ENCODE measurements around the gene CALML3.

CALML3 gene

DNA sequence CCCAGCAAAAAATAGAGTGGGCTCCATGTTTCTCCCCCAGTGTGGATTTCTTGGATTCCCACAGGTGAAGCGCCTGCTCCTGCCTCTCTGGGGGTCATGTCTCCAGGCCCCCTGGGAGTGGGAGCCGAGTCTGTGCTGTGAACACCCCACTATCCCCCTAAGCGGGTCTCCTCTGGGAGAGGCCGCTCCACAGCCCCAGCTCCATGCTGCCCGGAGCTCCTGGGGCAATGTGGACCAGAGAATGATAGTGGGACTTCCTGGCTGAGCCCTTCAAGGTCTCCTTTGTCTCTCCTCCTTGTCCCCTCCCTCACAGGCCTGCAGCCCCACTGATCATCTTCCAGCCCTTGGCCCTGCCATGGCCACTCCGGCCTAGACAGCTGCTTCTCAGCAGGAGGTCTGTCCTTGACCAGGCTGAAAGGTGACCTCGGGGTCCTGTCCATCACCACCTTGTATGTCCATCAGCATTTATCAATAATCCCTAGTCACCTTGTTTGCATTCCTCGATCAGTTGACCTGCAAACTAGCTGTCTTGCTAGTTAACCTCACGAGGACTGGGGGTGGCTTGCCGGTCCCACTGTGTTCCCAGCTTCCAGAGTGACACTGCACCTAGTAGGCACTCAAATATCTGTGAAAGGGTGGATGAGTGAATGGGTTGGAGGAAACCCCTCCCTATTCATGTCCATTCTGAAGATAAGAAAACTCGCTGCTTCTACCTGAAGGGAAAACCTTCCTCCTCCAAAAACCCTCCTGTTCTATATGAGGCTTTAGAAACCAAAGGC is 776 bp upstream of the CALML3 start:
- in situ Hi-C loops (cut with MboI; ENCODE audit: low sequenced_read_pairs) = no loop called here

DNA sequence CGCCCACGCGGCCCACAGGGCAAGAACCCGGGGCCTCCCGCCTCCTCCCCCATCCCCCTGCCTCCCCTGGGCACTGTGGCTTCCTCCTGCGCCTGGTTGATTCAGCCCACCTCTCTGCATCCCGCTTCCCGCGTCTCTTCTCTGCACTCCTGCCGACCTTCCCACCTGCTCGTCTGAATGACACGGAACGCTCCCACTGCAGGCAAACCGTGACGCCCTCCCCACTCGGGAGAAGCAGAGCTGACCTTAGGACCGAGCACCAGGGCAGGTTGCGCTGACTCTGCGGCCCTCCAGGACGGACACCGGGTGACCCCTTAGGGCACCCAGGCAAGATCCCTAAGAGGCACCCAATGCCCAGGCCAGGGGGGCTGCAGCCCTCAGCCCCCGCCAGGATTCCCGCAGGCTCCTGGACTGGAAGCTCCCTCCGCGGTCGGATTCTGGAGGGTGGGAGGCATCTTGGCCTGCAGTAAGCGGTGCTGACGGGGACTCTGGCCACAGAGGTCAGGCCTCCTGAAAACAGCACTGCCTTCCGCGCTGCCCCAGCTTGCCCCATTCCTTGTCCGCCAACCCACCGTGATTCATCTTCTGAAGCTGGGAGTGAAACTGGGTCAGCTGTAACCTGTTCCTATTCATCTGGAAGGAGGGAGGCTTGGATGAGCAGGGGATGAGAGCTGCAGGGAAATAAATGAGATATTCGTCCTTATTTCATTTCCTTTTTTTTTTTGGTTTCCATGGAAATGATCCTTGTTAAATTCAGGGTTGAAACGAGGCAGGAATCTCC is 990 bp downstream of the CALML3 start:
- in situ Hi-C loops (cut with MboI; ENCODE audit: low sequenced_read_pairs) = no loop called here

DNA sequence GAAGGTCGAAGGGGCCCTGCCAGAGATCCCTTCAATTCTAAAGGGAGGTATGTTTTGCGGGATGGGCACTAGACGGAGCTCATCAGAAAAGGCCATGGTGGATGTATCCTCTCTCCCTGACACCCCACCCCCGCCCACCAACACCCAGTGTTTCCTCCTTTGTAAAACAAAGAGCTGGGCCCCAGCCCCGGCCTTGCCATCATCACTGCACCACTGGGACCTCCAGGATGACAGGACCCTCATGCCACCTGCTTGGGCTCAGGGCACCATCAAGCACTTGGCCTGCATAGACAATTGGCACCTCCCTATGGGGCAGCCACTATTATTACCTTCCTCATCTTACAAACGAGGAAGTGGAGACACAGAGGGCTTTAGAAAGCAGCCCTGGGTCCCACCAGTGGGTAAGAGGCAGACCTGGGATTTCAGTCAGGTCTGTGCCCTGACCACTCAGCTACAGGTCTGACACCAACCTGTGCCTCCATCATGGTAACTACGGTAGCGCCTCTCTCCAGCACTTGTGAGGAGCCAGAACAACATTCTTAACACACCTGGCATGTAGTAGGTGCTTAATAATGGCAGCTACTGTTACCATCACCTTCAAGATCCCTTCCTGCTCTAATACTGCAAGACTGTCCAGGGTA is 2.0 kb downstream of the CALML3 start:
- in situ Hi-C loops (cut with MboI; ENCODE audit: low sequenced_read_pairs) = no loop called here

DNA sequence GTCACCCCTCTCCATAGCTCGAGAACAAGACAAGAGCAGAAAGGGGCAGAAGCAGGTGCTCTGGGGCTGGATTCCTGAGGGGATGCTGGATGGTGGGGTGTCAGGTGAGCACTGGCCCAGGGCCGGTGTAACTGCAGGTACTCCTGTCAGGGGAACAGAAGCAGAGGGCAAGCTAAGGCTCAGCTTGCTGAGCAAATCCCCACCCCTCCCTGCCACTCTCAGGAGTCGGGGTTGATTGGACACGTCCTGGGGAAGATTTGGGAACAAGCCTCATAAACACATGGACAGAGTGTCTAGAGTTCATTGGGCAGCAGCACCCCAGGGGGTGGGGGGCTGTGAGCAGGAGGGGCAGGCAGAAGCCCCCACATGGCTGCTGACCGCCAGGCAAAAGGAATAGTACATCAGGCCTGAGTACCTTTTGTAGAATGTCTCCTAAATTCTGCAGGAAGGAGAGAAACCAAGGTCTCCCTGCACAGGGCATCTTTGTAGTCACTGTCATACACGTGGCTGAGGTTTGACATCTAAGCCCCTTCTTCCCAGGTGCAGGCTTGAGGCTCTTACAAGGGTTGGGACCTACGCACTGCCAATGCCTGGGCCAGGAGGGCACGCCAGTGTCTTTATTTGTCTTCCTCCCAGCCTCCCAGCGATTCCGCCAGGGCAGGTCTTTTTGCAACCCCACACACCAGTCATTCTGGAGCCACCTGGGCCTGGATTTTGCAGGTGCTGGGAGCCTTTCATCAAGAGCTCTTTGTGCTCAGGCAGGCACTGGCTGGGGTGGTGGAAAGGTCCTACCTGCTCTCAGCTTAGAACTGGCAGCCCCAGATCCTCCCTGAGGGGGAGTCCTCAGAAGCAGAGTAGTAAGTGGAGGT is 2.8 kb downstream of the CALML3 start:
- in situ Hi-C loops (cut with MboI; ENCODE audit: low sequenced_read_pairs) = no loop called here

DNA sequence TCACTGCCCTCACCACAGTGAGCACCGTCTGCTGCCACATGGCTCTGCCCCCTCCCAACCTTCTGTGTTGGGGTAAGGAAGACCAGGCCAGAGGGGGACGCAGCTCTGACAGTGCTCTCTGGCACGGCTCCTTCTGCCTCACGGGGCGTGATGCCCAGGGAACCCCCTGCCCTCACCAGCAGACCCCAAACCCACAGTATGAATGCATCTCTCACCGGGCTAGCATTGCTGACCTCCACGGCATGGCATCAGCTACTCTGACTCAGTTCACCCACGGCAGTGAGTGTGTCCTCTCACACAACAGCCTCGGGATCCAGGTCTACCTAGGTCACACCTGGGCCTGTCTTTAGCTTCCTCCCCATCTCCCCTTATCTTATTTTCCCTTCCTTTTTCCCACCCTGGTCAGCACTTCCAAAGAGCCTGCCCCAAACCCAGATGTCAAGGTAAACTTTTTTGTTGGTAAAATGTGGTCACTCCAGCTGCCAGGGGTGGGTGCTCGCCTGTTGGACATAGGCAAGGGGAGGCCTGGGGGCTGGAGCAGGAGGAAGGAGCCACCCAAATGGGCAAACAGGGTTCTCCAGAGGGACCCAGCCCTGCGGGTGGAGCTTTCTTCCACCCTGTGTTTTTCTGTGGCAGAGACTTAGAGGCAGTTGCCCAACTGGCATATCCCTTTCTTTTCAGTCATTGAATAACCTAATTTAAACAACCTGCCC is 4.4 kb downstream of the CALML3 start:
- in situ Hi-C loops (cut with MboI; ENCODE audit: low sequenced_read_pairs) = no loop called here

DNA sequence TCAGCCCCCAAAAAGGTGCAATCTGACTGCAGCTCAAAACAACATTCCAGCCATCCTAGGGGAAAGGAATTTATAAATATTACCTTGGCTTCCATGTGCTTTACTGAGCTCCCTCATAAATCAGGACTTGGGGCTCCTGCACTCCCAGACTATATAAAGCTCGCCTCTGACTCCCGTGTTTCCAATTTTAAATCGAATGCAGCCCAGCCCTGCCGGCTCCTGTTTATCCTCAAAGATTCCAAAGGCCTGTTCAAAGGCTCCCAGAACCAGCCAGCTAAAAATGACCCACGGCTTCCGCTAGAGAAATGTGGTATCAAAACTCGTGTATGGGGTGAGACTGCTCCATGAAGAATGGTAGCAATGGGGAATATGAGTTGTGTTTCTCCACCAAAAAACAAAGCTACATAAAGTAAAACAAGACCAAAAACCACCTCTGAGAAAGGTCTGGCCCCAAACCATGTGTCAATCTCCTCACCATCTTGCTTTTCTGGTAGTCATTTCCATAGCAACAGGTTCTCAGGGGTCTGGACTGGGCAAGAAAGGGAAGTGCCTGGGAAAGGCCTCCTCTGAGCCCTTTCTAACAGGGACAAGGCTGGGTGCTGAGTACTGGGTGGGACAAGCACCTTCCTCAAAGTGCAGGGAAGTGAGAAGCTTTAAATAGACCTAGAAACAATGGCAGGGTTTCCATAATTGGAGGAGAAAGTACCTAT is 5.1 kb downstream of the CALML3 start:
- in situ Hi-C loops (cut with MboI; ENCODE audit: low sequenced_read_pairs) = no loop called here

DNA sequence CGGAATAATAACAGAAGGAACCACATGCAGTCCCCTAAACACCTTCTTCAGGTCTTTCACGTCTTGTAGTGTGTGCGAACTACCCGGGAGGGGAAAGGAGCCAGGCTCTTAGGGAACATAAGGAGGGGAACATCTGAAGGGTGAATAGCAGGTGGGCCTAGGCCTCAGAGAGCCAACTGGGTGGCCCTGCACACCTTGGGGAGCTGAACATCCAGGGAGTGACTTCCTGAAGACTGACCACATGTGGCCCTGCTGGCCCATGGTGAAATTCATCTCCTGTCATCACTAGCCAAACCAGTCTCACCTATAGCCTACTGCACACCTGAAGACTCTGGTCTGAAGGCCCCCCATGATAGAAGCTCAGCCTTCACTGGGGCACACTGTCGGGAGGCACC is 5.6 kb downstream of the CALML3 start:
- in situ Hi-C loops (cut with MboI; ENCODE audit: low sequenced_read_pairs) = no loop called here

DNA sequence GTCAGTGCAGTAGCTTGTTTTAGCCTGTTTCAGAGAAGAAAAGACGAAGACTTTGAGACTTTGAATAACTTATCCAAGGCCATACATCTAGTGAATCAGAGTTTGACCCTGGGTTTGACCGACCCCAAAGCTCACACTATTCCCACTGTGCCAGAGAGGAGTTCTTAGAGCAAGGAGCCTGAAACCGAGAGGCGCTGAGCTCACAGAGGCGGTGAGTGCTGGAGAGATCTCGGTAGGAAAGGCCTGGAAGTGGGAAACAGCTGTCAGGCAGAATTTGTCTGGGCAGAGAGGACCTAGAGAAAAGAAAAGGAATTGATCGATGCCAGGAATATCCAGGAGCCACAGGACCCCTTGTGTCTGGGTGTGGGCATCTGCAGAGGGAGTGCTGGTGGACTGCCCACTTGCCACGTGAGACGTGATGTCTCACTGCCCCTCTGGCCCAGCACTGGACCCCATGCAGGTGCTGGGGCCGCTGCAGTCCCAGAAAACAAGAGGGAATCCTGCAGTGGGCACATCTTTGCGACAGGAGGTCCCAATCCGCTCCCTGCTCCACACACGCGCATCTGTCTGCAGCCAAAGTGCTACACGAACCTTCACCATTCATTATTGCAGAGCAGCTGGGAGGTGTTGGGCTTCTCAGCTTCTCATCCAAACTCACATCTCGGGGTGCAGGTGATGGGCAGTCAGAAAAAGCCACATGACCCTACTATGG is 6.2 kb downstream of the CALML3 start:
- in situ Hi-C loops (cut with MboI; ENCODE audit: low sequenced_read_pairs) = no loop called here

DNA sequence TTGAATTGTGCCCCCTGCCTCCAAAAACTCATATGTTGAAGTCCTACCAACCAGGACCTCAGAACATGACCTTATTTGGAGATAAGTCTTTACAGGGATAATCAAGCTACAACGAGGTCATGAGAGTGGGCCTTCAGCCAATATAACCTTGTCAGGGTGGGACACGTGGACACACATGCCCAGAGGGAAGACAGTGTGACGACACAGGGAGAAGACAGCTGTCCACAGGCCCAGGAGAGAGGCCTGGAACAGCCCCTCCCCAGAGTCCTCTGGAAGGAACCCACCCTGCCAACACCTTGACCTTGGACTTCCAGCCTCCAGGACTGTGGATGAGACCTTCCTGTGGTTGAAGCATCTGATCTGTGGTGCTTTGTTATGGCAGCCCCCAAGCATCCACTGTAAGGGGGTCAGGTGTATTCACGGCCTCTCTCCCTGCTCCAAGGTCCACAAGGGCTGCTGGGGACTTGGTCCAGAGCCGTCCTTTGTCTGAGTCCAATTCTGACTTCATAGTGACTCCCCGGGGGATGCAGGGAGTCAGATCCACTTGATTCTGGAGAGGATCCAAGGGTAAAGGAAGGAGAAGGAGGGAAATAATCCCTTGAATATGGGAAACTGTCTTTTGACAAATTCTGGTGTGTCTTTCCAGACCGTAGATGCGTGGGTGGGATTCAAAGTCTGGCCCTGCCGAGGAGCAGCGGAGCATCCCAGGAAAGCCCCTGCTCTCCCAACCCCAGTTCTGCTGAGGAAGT is 7.0 kb downstream of the CALML3 start:
- in situ Hi-C loops (cut with MboI; ENCODE audit: low sequenced_read_pairs) = no loop called here

DNA sequence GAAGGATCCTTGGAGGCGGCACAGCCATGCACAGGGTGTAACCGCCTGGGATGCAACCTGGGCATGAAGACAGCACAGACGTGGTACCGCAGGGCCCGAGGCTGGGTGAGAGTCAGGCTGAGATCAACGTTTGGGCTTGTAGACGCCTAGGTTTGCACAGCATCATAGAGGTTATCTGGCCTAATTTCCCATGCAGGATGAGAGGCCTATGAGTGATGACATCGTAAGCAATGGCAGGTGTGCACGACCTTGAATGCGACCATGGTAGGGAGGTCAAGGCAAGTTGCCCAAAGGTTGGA is 7.5 kb downstream of the CALML3 start:
- in situ Hi-C loops (cut with MboI; ENCODE audit: low sequenced_read_pairs) = no loop called here

DNA sequence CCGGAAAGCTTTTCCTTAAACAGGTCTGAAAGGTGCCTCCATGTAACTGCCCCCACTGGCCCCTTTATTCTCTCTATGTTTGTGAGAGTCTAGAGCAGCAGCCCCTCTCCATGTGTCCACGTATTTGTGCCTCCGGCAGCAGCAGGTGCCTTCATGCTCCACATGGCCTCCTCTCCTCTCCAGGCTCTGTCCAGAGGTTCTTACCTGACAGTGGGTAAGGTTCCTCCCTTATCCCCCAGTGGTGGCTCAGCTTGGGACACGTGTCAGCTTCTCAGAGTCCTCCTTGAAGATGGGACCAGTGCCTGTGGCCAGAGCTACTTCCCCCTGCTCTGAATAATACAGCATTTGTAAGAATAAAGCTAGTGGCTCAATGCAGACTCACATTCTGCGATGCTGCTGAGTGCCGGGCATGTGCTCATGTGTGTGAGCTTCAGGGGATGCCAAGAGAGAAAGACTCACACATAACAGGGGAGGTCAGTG is 7.9 kb downstream of the CALML3 start:
- in situ Hi-C loops (cut with MboI; ENCODE audit: low sequenced_read_pairs) = no loop called here

DNA sequence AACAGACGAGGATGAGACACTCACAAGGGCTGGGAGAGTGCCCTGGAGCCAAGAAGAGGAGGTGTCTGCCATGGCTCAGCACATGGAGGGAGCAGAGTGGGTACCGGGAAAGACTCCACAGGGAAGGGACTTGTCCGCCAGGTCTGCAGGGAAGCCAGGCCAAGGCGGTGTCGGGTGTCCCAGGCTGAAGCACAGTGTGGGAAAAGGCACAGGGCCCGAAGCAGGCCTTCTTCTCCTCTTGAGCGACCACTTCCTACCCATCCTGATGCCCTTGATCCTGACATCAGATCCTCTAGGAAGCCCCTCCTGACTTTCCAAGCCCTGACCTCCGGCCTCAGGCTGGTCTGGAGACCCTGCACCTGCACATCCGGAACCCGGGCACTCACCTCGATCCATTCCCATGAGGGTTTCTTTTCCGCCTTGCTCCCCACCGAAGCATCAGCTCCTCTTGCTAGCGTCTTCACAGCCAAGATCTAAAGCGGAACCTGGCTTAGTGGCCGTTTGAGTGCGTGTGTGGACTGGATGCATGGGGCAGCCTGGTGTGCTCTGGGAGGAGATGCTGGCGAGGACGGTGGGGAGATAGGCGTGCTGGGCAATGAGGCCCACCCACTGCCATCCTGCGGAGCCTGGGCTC is 8.5 kb downstream of the CALML3 start:
- in situ Hi-C loops (cut with MboI; ENCODE audit: low sequenced_read_pairs) = no loop called here

DNA sequence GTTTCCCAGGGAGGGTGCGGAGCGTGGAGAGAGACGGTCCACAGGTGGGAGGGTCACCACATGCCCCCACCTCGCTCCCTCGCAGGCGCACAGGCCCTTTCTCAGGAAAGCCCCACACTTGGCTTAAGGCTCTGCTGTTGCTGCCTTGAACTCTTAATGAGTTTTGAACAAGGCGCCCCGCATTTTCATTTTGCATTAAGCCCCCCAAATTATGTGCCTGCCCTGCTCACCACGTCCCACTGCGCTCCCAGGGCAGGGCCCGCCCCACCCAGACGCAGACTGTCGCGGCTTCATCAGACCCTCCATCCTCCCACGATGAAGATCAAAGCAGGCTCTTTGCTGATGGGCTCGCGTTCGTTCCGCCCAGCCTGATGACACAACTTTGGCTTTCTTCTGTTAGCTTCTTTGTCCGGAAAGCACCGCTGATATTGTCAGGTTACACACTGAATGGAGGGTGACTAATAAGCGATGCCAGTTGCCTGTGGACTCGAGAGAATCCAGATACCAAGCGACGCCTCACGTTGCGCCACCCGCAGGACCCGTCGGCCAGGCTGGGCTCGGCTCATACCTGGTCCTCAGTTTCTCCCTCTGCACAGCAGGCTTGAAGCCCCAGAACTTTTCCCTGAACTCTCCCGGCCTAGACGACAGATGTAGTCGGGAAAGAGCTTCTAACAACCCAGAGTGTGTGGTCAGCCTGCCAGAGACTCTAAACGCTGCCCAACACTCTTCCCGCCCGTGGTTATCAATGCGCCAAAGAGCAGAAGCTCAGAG is 9.5 kb downstream of the CALML3 start:
- in situ Hi-C loops (cut with MboI; ENCODE audit: low sequenced_read_pairs) = no loop called here

DNA sequence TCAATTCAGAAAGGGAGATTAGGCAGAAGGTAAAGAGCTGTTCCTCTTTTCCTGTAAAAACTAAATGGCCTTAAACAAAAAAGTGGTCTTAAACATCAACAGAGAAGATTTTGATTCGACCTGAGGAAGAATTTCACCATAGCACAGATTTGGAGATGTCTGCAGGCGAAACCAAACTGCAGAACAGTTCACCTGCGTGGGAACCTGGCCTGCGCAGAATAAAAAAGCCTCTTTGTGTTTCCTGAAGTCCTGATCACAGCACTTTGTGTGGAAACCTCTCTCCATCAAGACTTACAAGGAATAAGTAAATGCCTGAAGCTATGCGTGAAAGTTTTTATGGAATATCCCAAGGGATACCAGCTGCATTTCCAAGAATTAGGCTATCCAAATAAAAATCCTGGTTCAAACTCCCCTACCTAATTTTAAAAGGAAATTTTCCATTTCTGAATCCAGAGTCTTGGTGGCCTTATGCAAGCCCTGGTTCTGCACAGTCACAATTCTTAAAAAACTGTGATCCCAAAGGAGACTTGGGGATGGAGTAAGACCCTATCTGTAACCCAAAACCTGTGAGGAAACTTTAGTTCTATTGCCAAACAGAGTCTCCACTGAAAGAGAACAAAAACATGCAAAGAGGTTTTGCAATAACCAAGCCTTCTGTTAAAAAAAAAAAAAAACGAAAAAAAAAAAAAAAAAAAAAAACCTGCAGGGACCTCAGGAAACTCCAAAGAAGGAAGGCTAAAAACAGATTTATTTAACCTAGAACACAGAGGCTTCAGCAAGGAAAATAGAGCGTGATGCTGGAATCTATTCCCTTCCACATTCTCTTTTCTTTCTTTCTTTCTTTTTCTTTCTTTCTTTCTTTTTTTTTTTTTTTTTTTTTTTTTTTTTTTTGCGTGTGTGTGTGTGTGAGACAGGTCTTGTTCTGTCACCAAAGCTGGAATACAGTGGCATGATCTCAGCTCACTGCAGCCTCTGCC is 10.4 kb downstream of the CALML3 start:
- in situ Hi-C loops (cut with MboI; ENCODE audit: low sequenced_read_pairs) = no loop called here

DNA sequence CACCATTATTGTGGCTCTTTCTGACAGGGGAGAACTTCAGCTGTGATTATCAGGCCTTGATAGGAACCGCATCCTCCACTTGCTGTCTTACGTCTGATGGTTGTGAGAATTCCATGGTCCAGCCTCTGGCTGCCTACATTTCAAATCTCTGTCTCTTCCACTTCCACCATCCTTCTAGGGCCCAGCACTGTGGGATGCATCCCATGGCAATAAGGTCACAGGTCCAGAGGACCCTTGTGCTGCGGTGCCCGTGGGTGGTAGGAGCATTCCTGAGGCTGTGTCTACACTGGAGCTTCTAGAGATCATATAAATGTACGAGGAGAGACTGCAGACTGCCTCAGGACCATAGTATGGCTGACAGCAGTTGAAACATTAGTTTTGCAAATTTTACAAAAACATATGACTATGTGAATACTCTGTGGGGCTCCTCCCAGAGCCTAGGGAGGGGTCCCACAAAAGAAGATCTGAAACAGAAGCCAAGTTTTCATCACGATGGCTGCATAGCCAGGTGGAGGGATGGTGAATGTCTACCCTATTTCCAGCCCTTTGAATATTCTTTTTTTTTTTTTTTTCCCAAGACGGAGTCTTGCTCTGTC is 11.8 kb downstream of the CALML3 start:
- in situ Hi-C loops (cut with MboI; ENCODE audit: low sequenced_read_pairs) = no loop called here

DNA sequence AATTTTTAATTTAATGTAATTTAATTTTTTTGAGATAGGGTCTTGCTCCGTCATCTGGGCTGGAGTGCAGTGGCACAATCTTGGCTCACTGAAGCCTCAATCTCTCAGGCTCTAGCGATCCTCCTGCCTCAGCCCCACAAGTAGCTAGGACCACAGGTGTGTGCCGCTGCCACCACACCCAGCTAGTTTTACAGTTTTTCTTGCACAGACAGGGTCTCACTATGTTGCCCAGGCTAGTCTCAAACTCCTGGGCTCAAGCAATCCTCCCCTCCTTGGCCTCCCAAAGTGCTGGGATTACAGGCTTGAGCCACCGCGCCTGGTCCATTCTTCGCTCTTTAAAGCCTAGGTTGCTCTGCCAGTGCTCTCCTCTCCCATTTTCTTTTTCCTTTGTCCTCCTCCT is 12.9 kb downstream of the CALML3 start:
- in situ Hi-C loops (cut with MboI; ENCODE audit: low sequenced_read_pairs) = no loop called here
